HG03196 (cell line): Measurements from ENCODE around the gene TLE1.
"Not testable (repeated sequence)": the region's sequence is repeated elsewhere in the genome, so short reads cannot be mapped to it uniquely, and the experiment has no call there.

Experiments used
- ATAC-seq: cut with Tn5 transposase; IDR thresholded peaks from one replicate; pipeline ENCODE4 v1.9.1; 2021; ENCODE audit not compliant: unreplicated experiment

The TLE1 gene

DNA sequence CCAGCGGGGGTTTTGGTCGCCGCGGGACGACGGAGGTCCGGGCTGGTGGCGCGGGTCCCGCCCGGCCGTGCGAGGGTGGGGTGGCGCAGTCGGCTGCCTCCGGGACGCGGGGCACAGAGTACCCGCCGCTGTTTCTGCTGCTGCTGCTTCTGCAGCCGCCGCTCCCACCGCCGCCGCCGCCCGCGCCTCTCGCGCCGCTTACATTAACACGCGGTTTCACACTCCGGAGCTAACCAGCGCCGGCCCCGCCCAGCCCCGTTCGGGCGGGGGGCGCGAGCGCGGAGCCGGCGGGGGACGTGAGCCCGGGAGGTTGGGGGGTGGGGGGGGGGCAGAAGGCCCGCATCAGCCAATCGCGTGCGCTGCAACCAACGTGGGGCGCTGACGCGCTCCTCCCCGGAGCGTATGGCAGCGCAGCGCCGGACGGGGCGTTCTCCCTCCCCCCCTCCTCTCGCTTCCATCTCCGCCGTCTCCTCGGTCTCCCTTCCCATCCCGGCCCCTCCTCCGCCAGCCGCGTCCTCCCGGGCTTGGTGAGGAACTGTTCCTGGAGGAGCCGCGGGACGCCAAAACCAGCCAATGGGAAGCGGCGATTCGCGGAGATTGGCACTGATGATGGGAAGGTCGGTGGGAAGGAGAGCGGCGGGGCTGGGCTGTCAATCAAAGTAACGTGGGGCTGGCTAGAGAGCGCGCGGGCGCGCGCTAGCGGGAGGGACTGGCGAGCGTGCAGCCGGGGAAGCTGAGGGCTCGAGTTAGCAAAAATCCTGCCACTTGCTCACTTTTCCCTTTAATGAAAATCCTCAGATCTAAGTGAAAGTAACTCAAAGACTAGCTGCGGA is at the start of gene TLE1:
Gene TLE1 (minus strand): TSS at position 205 of the 833 bp plus-strand sequence. CDS start 1,307 bp downstream, outside the sequence.
- peak; percentile 76 for ATAC-seq

DNA sequence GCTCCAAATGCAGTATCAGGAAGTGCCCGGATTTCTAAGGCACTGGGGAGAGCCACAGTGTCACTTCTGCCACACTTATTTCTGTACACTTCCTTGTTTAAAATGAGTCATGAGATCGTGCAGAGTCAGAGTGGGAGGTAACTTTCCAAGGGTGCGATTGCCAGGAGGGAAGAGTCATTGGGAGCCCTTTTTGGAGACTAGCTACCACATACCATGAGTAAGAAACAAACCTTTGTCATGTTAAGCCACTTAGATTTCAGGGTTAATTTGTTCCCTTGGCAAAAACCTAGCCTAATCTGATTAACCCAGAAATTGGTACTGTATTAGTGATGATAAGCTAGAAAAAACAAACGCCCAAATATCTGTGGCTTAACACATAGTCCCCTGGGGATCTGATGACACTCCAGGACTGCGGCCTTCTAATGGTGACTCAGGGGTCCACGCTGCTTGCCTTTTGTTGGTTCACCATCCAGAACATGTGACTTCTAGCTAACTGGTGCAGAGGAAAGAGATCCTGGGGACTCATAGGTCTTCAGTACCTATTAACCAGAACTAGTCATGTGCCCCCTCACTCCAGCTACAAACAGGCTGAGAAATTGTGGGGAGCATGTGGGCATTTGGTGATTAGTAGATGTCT is 48.6 kb upstream of the TLE1 start:
- ATAC-seq, result peak; percentile 60

DNA sequence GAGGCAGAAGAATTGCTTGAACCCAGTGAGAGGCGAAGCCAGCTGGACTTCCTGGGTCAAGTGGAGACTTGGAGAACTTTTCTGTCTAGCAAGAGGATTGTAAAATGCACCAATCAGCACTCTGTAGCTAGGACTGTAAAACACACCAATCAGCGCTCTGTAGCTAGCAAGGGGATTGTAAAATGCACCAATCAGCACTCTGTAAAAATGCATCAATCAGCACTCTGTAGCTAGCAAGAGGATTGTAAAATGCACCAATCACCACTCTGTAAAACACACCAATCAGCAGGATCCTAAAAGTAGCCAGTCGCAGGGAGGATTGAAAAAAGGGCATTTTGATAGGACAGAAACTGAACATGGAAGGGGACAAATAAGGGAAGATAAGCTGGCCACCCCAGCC is 41.2 kb upstream of the TLE1 start:
- ATAC-seq, result not testable (repeated sequence)

DNA sequence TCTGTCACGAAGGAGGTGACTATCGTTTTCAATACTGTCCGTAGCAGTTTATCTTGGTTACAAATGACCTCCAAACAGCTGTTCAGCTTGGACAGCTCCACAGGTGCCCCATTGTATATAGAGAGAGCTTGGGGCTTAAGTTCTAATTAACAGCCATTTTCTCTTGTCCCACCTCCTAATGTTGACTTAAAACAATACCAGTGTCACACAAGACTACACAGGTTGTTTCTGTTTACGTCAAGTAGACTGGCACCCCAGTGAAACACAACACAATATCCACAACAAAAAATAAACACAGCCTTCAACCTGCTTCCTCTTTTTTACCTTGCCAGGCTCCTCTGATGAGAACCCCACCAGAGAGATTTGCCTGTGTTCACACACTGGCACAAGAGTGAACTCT is 39.8 kb upstream of the TLE1 start:
- peak; percentile 88 for ATAC-seq

DNA sequence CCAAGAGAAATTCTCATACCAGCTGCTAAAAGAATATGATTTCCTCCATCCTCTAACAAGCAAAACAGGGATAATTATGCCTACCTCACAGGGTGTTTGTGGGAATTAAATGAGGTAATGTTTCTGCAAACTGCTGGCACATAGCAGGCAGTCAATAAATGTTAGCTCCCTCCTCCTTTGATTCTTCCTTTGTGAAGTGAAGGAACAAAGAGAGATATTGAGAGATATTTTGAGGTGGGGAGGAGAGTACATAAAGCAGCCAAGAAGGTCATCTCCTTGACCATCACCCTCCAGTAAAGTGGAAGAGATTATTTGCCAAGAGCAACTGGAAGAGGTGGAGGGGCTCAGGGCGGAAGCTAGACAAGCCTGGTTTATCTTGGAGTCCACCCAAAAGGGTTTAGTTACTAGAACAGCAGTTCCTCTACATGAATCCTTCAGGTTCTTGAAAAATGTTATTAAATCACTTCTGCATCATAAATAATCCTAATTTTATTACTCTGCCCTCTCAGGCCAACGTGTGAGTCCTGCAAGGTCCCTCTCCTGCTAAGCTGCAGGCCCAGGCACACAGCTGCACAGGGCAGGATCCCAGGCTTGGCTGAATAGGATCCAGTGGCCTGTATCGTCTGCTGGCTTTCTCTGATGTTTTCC is 35.0 kb upstream of the TLE1 start:
- ATAC-seq, result no peak

DNA sequence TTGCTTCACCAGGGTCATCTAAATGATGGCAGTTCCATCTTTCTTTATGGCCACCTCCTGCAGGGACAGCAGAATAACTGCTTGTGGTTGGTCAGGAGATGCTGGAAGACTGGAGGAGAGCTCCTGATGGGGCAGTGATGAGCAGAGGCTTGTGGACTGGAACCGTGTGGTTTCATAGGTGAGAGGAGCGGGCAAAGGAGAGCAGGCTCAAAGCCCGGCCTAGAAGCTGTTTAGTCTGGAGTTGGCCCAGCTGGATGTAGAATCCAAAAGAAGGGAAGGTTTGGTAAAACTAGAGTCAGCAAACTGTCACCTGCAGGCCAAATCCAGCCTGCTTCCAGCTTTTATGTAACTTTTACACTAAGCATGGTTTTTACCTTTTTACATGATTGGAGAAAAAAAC is 32.9 kb upstream of the TLE1 start:
- ATAC-seq, result no peak

DNA sequence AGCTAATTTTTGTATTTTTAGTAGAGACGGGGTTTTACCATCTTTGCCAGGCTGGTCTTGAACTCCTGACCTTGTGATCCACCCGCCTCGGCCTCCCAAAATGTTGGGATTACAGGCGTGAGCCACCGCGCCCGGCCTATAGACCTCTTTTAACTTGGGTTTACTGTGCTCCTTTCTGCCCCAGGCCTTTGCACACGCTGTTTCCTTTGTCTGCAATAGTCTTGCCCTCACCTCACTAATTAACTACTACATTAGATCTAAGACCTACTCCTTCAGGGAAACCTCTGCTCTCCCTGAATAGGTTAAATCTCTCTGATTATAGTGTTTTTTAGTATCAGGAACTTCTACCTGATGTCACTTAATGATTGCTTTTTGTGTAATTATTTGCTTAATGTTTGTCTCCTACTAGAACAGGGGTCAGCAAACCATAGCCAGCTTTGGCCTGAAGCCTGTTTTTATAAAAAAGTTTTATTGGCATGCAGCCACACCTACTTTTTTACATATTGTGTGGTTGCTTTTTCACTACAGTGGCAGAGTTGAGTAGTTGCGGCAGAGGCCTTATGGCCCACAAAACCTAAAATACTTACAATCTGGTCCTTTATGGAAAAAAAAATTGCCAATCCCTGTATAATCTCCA is 31.2 kb upstream of the TLE1 start:
- no peak for ATAC-seq

DNA sequence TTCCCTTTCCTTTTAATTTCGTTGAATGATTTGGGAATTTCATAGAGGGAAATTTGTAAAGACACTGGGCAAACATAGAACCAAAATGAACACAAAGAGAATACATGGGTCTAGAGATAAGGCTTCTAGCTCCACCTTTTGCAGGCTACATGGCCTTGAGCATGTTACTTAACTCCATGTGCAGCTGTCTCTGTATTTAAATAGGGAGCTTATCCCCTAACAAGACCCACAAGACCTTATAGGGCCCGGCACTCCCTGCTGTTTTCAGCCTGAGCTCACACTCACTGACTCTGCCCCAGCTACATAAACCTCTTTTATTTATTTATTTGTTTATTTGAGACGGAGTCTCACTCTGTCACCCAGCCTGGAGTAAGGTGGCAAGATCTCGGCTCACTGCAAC is 30.6 kb upstream of the TLE1 start:
- ATAC-seq, result no peak

DNA sequence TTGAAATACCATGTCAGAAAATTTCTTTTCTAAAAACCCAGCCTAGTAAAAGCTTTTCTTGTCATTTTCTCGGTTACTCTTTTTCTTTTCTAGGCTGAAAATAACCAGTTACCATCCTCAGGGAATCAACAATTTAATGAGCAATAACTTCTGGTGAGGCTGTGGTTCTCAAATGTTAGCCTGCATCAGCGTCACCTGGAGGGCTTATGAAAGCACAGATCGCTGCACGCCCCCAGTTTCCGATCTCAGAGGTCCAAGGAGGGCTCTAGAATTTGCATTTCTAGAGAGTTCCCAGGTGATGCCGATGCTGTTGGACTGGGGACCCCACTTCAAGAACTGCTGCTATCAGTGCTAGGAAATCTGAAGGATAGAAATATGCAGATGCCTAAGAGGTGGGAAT is 28.9 kb upstream of the TLE1 start:
- ATAC-seq, result no peak

DNA sequence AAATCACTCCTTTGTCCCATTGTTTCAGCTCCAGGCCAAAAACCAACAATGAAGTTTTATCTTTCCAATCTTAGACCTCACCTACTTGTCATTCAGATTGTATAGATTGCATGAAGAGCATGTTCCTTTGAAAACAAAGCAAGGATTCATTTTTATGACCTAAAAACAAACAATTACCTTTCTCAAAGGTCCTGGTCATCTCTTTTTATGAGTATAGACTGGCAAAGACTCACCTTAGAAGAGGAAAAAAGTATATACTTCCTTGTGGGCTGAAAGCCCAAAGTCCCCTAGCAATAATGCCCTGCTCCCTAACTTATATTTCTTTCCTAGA is 28.4 kb upstream of the TLE1 start:
- no peak for ATAC-seq

DNA sequence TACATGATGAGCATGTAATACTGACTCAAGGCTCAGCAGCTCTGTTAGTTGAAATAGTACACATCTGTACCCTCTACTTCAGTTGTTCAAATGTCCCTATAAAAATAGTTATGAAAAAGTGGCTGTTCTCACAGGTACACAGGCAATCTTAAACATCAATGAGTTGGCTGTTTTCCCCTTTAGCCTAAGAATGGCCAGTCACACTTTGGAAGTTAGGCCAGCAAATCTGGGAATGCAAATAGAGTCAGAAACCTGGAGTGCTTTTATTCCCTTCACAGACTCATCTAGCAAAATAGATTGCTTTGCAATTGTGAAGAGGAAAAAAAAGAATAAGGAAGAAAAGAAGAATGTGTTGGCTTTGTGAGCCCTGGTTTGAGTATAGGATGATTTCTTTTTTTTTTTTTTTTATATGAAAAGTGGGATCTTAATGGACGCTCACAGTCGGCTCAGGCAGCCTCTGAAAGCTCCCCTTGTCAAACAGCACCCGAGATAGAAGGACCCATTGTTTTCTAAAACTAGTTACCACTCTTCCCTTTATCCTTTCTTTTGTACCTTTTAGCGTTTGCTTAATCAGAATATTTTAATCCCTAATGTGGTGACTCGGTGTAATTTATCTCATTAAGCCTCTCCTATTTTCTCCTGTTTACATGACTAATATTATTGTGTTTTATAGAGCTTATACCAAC is 27.9 kb upstream of the TLE1 start:
- no peak for ATAC-seq

DNA sequence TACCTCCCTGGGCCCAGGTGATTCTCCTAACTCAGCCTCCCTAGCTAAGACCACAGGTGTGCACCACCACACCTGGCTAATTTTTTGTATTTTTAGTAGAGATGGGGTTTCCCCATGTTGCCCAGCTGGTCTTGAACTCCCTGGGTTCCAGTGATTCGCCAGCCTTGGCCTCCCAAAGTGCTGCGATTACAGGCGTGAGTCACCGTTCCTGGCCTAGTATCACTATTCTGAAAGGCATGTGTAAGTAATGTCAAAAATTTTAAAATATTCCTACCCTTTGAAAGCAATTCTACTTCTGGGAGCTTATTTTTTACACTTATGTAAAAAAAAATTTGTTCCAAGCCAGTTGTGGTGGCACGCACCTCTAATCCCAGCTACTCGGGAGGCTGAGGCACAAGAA is 27.1 kb upstream of the TLE1 start:
- no peak for ATAC-seq

DNA sequence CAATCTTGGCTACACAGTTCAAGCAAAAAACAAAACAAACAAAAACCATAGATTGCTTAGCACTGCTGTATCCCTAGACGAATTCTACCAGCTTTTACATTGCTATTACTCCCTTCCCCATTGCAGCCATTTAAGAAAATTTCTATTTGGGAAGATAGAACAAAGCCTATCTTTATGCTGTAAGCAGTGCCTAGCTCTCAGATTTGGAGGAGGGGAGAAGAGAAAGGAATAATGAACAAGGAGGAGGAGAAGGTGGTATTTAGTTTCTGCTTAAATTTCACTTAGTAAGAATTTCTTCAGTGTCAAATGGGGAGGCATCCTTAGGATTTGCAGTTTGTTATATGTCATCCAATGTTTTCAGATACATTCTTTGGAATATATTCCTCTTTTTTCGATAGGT is 16.2 kb upstream of the TLE1 start:
- no peak for ATAC-seq

DNA sequence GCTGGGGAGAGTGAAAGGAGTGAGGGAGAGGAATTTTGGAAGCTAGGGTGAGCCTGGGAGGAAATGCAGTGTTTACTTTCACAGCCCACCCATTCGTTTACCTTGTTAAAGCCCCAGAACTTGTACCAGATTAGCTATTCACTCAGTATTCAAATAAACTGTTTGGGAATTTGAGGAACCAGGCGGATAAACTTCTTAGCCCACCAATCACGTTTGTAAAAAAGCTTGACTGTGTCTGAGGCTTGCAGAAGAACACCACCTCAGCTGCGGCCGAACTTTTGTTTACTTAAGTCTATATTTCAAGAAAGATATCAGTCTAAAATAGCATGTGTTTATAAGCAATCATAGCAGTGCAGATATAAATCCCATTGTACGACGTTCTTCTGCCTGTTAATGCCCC is 5.2 kb upstream of the TLE1 start:
- no peak for ATAC-seq

DNA sequence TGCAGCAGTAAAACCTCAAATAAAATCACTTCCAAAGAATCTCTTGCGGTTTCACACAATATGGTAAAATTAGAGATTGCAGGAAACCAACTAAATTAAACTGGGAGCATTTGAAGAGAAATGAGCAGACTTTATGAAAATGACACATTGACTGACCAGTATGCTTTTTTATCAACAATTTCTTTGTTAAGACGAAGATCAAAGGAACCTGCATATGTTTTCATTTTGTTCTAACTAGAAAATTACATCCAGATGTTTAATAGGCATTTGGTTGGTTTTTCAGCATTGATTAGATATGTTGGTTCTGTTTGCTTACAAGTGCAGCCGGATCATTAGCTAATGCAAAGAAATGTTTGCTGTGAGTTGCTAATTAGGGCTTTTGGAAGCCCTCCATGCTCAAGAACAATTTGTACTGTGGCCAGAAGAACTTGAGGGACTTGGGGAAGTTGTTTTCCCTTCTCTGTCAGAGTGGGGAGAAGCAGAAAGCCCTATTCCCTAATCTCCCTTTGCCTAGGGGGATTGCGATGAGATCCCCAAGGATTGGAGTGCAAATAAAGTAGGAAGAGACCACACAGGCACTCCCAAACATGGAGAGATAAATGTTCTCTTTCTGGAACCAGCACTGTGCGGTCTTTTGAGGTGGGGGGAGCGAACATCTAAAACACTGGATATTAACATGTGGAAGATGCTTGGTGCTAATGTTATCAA is 4.5 kb upstream of the TLE1 start:
- ATAC-seq, result no peak

DNA sequence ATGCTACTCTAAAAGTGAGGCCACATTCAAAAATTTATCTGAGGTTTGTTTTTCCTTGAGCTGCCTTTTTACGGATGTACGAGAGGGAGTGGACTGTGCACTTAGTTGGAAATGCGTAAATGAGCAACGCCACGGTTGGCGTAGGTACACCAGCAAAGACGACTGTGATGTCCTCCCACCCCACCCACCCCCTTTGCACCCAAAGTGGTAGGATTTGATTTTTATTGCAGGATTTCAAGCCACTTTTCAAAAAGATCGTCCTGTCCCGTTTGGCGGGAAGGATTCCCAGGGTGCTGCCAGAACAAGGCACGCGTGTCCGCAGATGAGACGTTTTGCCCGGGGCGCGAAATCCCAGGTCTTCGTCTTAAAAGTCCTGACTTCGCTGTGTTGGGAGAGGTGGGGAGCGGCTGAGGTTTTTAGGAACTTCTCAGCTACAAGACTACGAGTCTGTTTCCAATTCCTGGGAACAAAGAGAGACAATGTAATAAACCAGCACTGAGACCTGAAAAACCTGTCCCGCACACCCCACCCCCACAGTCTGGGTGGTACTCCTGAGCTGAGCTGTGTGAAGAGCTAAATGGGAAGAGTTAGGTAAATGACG is 1.0 kb upstream of the TLE1 start:
- ATAC-seq, result no peak

DNA sequence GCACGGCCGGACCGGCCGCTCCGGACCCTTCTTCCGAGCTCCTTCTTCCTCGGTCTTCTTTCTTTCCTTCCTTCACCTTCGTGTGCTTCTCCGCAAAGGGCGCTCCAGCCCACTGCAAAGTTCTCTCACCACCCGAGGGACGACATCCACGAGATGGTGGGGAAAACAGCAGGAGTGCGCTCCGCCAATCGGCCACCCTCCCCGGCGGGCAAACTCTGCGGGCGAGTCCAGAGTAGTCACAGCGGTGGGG is 329 bp downstream of the TLE1 start:
- not testable (repeated sequence) for ATAC-seq

DNA sequence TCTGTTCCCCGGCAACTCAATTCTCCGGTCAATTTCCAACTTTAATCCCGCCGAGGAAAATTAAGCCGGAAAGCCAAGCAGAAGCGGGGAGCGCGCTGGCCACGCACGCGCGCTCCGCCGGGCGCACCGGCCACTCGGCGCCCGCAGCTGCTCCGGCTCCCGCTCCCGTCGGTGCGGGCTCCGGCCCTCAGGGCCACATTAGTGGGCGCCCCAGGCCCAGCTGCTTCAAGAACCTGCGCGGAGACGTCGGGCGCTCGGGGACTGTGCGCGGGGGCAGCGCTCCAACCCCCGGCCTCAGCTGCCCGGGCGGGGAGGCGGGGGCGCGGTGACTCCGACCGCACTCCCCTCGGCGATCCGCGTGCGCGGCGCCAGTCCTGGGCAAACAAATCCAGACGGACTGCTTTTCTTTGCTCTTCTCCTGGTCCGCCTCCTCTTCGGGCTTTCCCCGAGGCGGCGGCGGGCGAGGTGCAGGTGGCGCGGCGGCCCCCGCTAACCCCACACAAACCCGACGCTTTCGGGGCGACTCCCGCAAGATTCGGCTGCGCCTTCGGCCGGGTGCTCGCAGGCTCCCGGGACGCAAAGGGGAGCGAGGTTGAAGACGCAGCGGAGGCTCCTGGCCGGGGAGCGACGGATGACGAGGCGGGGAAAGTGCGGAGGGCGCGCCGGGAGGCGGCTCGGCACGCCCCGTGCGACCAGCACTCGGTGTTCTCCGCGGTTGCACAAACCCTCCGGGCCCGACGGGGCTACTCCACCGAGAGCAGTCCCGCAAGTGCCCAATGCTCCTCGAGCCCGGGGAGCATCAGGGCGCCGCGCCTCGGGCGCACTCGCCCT is 870 bp downstream of the TLE1 start:
- ATAC-seq, result peak; percentile 7

DNA sequence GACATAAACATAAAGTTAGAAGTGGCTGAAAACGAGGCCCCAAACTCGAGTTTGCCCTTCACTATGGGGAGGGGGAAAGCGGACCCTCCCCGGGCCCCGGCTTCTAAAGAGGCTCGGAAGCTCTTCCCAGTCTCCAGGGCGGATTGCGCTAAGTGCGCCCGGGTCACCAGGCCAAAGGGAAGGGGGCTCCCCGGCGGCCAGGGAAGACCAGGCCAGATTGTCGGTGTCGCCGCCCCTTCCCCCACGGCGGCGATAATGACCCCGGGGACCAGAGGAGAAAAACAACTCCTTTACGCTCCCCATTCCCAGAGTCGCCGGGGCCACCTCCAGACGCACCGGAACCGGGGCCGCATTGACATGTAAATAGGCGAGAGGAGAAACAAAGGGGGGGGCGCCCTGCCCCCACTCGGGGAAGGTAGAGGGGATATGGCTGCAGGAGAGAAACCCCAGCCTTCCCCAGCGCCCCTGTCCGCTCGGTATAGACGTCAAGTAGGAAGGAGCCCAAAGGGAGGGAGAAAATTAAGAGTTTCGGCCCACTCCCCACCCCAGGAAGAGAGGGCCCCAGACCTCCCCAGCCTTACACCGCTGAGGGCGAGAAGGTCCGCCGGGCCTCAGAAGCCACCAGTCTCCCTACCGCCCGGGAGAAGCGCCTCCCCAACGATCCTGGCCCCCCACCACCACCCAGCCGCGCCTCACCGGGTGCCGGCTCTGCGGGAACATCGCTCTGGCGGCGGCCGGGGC is 1.7 kb downstream of the TLE1 start:
- no peak for ATAC-seq
